D721Med (cell line): Measurements from ENCODE around the gene HAUS7.

Experiments used
- DNase-seq: peaks from one replicate; pipeline ENCODE4 v3.0.0; 2011; ENCODE audit warnings: low spot score; ENCODE audit not compliant: insufficient read length
- FAIRE-seq: peaks from 2 replicates; lab custom pipeline; 2011; peaks lifted over from hg19 to GRCh38; lab: Jason Lieb, UNC
- CTCF ChIP-seq: IDR thresholded peaks from 2 replicates; pipeline ENCODE4 v1.5.1; 2012; ENCODE audit warnings: mild to moderate bottlenecking, control low read depth; ENCODE audit not compliant: insufficient read depth; ENCODE audit errors: missing control alignments

HAUS7 gene

GRCh38 chrX:153440556-153441135, 29.7 kb downstream of the HAUS7 start:
- DNase-seq (no peak), FAIRE-seq (no peak)
- no peak for TF ChIP-seq CTCF

GRCh38 chrX:153439977-153440376, 30.4 kb downstream of the HAUS7 start:
- TF ChIP-seq CTCF, result no peak
- DNase-seq (no peak), FAIRE-seq (no peak)

GRCh38 chrX:153438532-153438931, 31.8 kb downstream of the HAUS7 start:
- FAIRE-seq (no peak), DNase-seq (no peak)
- TF ChIP-seq CTCF, result peak; percentile 11

- no peak for FAIRE-seq
- DNase-seq, result no peak
- TF ChIP-seq CTCF, result no peak
Observed at GRCh38 chrX:153435845-153436244, 34.5 kb downstream of the HAUS7 start.

GRCh38 chrX:153434801-153435200, 35.6 kb downstream of the HAUS7 start:
- no peak for FAIRE-seq
- DNase-seq, result no peak
- no peak for TF ChIP-seq CTCF

GRCh38 chrX:153433781-153434285, 36.5 kb downstream of the HAUS7 start:
- FAIRE-seq (no peak), DNase-seq (no peak)
- TF ChIP-seq CTCF, result no peak

GRCh38 chrX:153433161-153433680, 37.2 kb downstream of the HAUS7 start:
- FAIRE-seq, result no peak
- TF ChIP-seq CTCF, result no peak
- DNase-seq, result no peak
